ENCODE results near the gene HHIPL1. TPM values are rescaled to one million over a fixed set of nuclear protein-coding genes. Genes with fewer than 3 reads are reported as not detected.

The HHIPL1 gene
- total and polyA plus RNA-seq, 2 of the 8 experiments (the other 6 are each of a cell fraction or from before 2014, with no cell fraction given) = 1.5 to 2.6 TPM

- TF ChIP-seq CHD7 (IDR thresholded peaks at IDR 0.05; ENCODE audit: insufficient replicate concordance, low read length) = no peak
- TF ChIP-seq JUND (IDR thresholded peaks at IDR 0.05; ENCODE audit: low read length) = no peak
These were observed 40.7 kb downstream of the HHIPL1 start (continued) for GRCh38 chr14:99685596-99685995.

All from H1 (cell line).